GM23338 (cell line): ENCODE results near the gene SORBS2. TPM values are rescaled to one million over a fixed set of nuclear protein-coding genes. Genes with fewer than 3 reads are reported as not detected.

Experiments used
- ATAC-seq: fragments of 200-7000 bp; cut with Tn5 transposase; 3 replicates; pipeline ENCODE4 v1.9.1; 2020
- DNase-seq: peaks from one replicate; pipeline ENCODE4 v3.0.0-alpha.2; 2015; ENCODE audit warnings: low spot score
- H2AFZ ChIP-seq: fragments of 200-600 bp; sonication (generic); 2 replicates; pipeline ENCODE4 v1.8.0; 2016; ENCODE audit warnings: antibody characterized with exemption, mild to moderate bottlenecking, moderate library complexity
- H3F3A ChIP-seq: fragments of 200-600 bp; sonication (generic); replicated peaks from 2 replicates; pipeline ENCODE4 v1.8.0; 2017; ENCODE audit warnings: antibody characterized with exemption, mixed run types, low read depth
- H3K27ac ChIP-seq: fragments of 200-600 bp; sonication (generic); 2 replicates; pipeline ENCODE4 v1.6.1; 2016; ENCODE audit warnings: low read depth
- H3K27me3 ChIP-seq: fragments of 200-600 bp; sonication (generic); 2 replicates; pipeline ENCODE4 v1.8.0; 2016; ENCODE audit warnings: mild to moderate bottlenecking, mixed run types, moderate library complexity; ENCODE audit not compliant: insufficient read depth
- H3K36me3 ChIP-seq: fragments of 200-600 bp; sonication (generic); 2 replicates; pipeline ENCODE4 v1.8.0; 2016; ENCODE audit warnings: mild to moderate bottlenecking; ENCODE audit not compliant: insufficient read depth
- H3K4me1 ChIP-seq: fragments of 200-600 bp; sonication (generic); 2 replicates; pipeline ENCODE4 v1.8.0; 2016; ENCODE audit warnings: mild to moderate bottlenecking, moderate library complexity; ENCODE audit not compliant: insufficient read depth
- H3K4me2 ChIP-seq: fragments of 200-600 bp; sonication (generic); 2 replicates; pipeline ENCODE4 v1.7.1; 2017; ENCODE audit warnings: mixed run types
- H3K4me3 ChIP-seq: fragments of 200-600 bp; sonication (generic); 2 replicates; pipeline ENCODE4 v1.6.1; 2016; ENCODE audit warnings: mixed run types
- H3K79me2 ChIP-seq: fragments of 200-600 bp; sonication (generic); replicated peaks from 2 replicates; pipeline ENCODE4 v1.8.0; 2017; ENCODE audit warnings: mild to moderate bottlenecking; ENCODE audit not compliant: insufficient read depth
- H3K9me2 ChIP-seq: fragments of 200-600 bp; sonication (generic); 2 replicates; pipeline ENCODE4 v1.8.0; 2017; ENCODE audit not compliant: insufficient read depth
- H4K20me1 ChIP-seq: fragments of 200-600 bp; sonication (generic); replicated peaks from 2 replicates; pipeline ENCODE4 v1.8.0; 2017; ENCODE audit warnings: mild to moderate bottlenecking; ENCODE audit not compliant: insufficient read depth
- H3K27ac Mint-ChIP-seq: 2 replicates; pipeline ENCODE4 v1.8.0; 2020; ENCODE audit warnings: inconsistent platforms, mild to moderate bottlenecking, moderate library complexity, mixed read lengths
- H3K27me3 Mint-ChIP-seq: 3 replicates; pipeline ENCODE4 v1.8.0; 2022; ENCODE audit warnings: low read depth, mild to moderate bottlenecking, moderate library complexity, mixed read lengths, inconsistent platforms; ENCODE audit not compliant: insufficient read depth, poor library complexity
- H3K36me3 Mint-ChIP-seq: 3 replicates; pipeline ENCODE4 v1.8.0; 2021; ENCODE audit warnings: low read depth, mild to moderate bottlenecking, inconsistent platforms, moderate library complexity, mixed read lengths
- H3K4me1 Mint-ChIP-seq: 3 replicates; pipeline ENCODE4 v1.8.0; 2020; ENCODE audit warnings: mild to moderate bottlenecking, inconsistent platforms, mixed read lengths
- H3K4me3 Mint-ChIP-seq: 3 replicates; pipeline ENCODE4 v1.8.0; 2021; ENCODE audit warnings: moderate library complexity, mild to moderate bottlenecking, inconsistent platforms, mixed read lengths
- H3K9me3 Mint-ChIP-seq: 3 replicates; pipeline ENCODE4 v1.8.0; 2020; ENCODE audit warnings: moderate library complexity, mild to moderate bottlenecking, inconsistent platforms, mixed read lengths
- CREB1 ChIP-seq: fragments of 250-450 bp; sonication (Bioruptor Pico); IDR thresholded peaks from 2 replicates; pipeline ENCODE4 v1.5.0; 2020; ENCODE audit warnings: low read depth, mild to moderate bottlenecking, moderate library complexity
- CTCF ChIP-seq, 2 experiments: fragments of 200-600 bp in 1 of 2; sonication (generic) in 1 of 2; conservative IDR thresholded peaks; 2 replicates each; pipeline versions ENCODE4 v1.5.1 to v1.6.1; 2016 to 2017; ENCODE audit warnings: antibody characterized with exemption in 2 of 2, low read depth in 2 of 2, mild to moderate bottlenecking in 2 of 2, moderate library complexity in 1 of 2
- ETS1 ChIP-seq: IDR thresholded peaks from 2 replicates; pipeline ENCODE4 v1.6.1; 2016; ENCODE audit warnings: antibody characterized with exemption
- EZH2 ChIP-seq: fragments of 200-600 bp; sonication (generic); IDR thresholded peaks from one replicate; pipeline ENCODE4 v1.8.0; 2017; ENCODE audit warnings: antibody characterized with exemption, mild to moderate bottlenecking, low read depth; ENCODE audit not compliant: unreplicated experiment
- EZH2phosphoT487 ChIP-seq: fragments of 200-600 bp; sonication (generic); IDR thresholded peaks from one replicate; pipeline ENCODE4 v1.8.1; 2018; ENCODE audit warnings: antibody characterized with exemption; ENCODE audit not compliant: unreplicated experiment
- JUNB ChIP-seq: IDR thresholded peaks from one replicate; pipeline ENCODE4 v1.6.1; 2016; ENCODE audit warnings: antibody characterized with exemption; ENCODE audit not compliant: unreplicated experiment
- NANOG ChIP-seq: IDR thresholded peaks from 2 replicates; pipeline ENCODE4 v1.6.1; 2016; ENCODE audit warnings: antibody characterized with exemption, borderline replicate concordance
- POLR2AphosphoS5 ChIP-seq: IDR thresholded peaks from 2 replicates; pipeline ENCODE4 v1.6.1; 2016; ENCODE audit warnings: antibody characterized with exemption, low read depth
- REST ChIP-seq: IDR thresholded peaks from one replicate; pipeline ENCODE4 v1.6.1; 2018; ENCODE audit warnings: antibody characterized with exemption; ENCODE audit not compliant: unreplicated experiment
- STAT1 ChIP-seq: IDR thresholded peaks from one replicate; pipeline ENCODE4 v1.6.1; 2016; ENCODE audit warnings: antibody characterized with exemption; ENCODE audit not compliant: unreplicated experiment
- ZNF114 ChIP-seq: fragments of 250-450 bp; sonication (Bioruptor Pico); IDR thresholded peaks from 2 replicates; pipeline ENCODE4 v1.5.0; 2020; ENCODE audit warnings: mild to moderate bottlenecking, moderate library complexity
- ZNF331 ChIP-seq: fragments of 250-450 bp; sonication (Bioruptor Pico); IDR thresholded peaks from 2 replicates; pipeline ENCODE4 v1.5.0; 2020; ENCODE audit warnings: low read depth, mild to moderate bottlenecking, moderate library complexity
- ZNF462 ChIP-seq: fragments of 250-450 bp; sonication (Bioruptor Pico); IDR thresholded peaks from 2 replicates; pipeline ENCODE4 v1.5.0; 2020; ENCODE audit warnings: mild to moderate bottlenecking, moderate library complexity
- polyA plus RNA-seq: library from polyadenylated mRNA; unstranded; fragments of >200 nt; fragmentation: Nextera tagmentation; extraction: Ambion mirVana; gene quantifications from 2 replicates; pipeline ENCODE4 v1.2.1, GENCODE V29; 2016
- total RNA-seq: library from RNA; depleted of rRNA; stranded (reverse); fragments of >200 nt; shearing (Covaris generic); gene quantifications from 2 replicates; pipeline ENCODE4 v1.2.3, GENCODE V29; 2014

SORBS2 gene
- total and polyA plus RNA-seq, 2 experiments from 2014 or later = 17.8 to 27.6 TPM

GRCh38 chr4:185549095-185549639, 262.8 kb downstream of the SORBS2 start:
- DNase-seq = no peak
- H4K20me1 ChIP-seq = no peaks in the 10 kb centered on the region
- no peaks in the 10 kb centered on the region; the same call in 2 of the 3 replicates for H3K9me3 Mint-ChIP-seq

More at GRCh38 chr4:185549095-185549639, 262.8 kb downstream of the SORBS2 start:
- H2AFZ ChIP-seq = no peak overlapping the region
- no peak overlapping the region for H3K4me3 Mint-ChIP-seq
- H3K4me1 Mint-ChIP-seq = no peaks in the 10 kb centered on the region; the same call in 2 of the 3 replicates
- no peaks in the 10 kb centered on the region for H3F3A ChIP-seq
- H3K36me3 ChIP-seq = no peaks in the 10 kb centered on the region
- no peak overlapping the region for H3K27ac ChIP-seq
- no peak for ATAC-seq
- H3K9me2 ChIP-seq = peaks cover 21% of the 10 kb centered on the region
- no peaks in the 10 kb centered on the region for H3K4me1 ChIP-seq
- no peaks in the 10 kb centered on the region for H3K27me3 Mint-ChIP-seq
- no peaks in the 10 kb centered on the region for H3K79me2 ChIP-seq
- no peak overlapping the region for H3K4me3 ChIP-seq
- H3K36me3 Mint-ChIP-seq = no peaks in the 10 kb centered on the region
- TF ChIP-seq JUNB = no peak
- TF ChIP-seq ZNF331 = no peak
- TF ChIP-seq ZNF114 (CRISPR knock-in tag) = no peak
- TF ChIP-seq REST = no peak
- TF ChIP-seq ZNF462 (CRISPR knock-in tag) = no peak
- TF ChIP-seq POLR2AphosphoS5 = no peak
- TF ChIP-seq NANOG = no peak
- TF ChIP-seq STAT1 = no peak
- TF ChIP-seq ETS1 = no peak
- no peak for TF ChIP-seq CREB1 (CRISPR knock-in tag)
- no peak for TF ChIP-seq EZH2phosphoT487
- no peak for TF ChIP-seq CTCF (conservative IDR thresholded peaks at IDR 0.05; ENCODE audit: low read depth in 2 of 2)
- TF ChIP-seq EZH2 = no peak
- H3K4me2 ChIP-seq = no peak overlapping the region
- no peaks in the 10 kb centered on the region for H3K27me3 ChIP-seq
- H3K27ac Mint-ChIP-seq = no peak overlapping the region
